H1 (cell line): Measurements from ENCODE around the gene DDX41. TPM values are rescaled to one million over a fixed set of nuclear protein-coding genes. Genes with fewer than 3 reads are reported as not detected.
A peak's percentile ranks its signal among the peaks of the same experiment; 100 is the strongest.

Experiments
- ASH2L ChIP-seq: fragments of 200-600, 300-600 bp; sonication (generic); IDR thresholded peaks from one replicate; pipeline ENCODE4 v1.7.1; 2017; ENCODE audit warnings: low read length
- BRCA1 ChIP-seq: IDR thresholded peaks from 2 replicates; pipeline ENCODE4 v1.6.1; 2012; ENCODE audit warnings: low read depth, low read length, improper control_type of control experiment
- CBX5 ChIP-seq: fragments of 300-800, 300-1000 bp; sonication (generic); IDR thresholded peaks from 2 replicates; pipeline ENCODE4 v1.7.1; 2016; ENCODE audit warnings: antibody characterized with exemption, low read length, low read depth
- CEBPB ChIP-seq: IDR thresholded peaks from 2 replicates; pipeline ENCODE4 v1.6.1; 2012; ENCODE audit warnings: low read depth, low read length
- CREB1 ChIP-seq: IDR thresholded peaks from 2 replicates; pipeline ENCODE4 v1.6.1; 2012; ENCODE audit warnings: inconsistent platforms
- CTBP2 ChIP-seq: IDR thresholded peaks from 2 replicates; pipeline ENCODE4 v1.7.0; 2011; ENCODE audit warnings: borderline replicate concordance, mild to moderate bottlenecking, moderate library complexity, mixed read lengths, low read length; ENCODE audit not compliant: insufficient read depth, insufficient read length
- FOSL1 ChIP-seq: IDR thresholded peaks from 2 replicates; pipeline ENCODE4 v1.6.1; 2011; ENCODE audit warnings: mild to moderate bottlenecking, low read depth, low read length, moderate library complexity; ENCODE audit not compliant: insufficient read depth
- GTF2F1 ChIP-seq: IDR thresholded peaks from 2 replicates; pipeline ENCODE4 v1.6.1; 2012; ENCODE audit warnings: low read depth, low read length, improper control_type of control experiment, borderline replicate concordance
- HDAC2 ChIP-seq, 2 experiments: fragments of 300-600 bp in 1 of 2; sonication (generic) in 1 of 2; IDR thresholded peaks; 2 replicates each; pipeline ENCODE4 v1.6.1; 2011 to 2012; ENCODE audit warnings: low read depth in 2 of 2, low read length in 2 of 2, mild to moderate bottlenecking in 2 of 2, moderate library complexity in 2 of 2, borderline replicate concordance in 1 of 2, inconsistent platforms in 1 of 2
- HDAC6 ChIP-seq: IDR thresholded peaks from one replicate; pipeline ENCODE4 v1.7.1; 2012; ENCODE audit warnings: low read depth, mild to moderate bottlenecking, inconsistent platforms, low read length, moderate library complexity
- JUND ChIP-seq: IDR thresholded peaks from 2 replicates; pipeline ENCODE4 v1.6.1; 2011; ENCODE audit warnings: mild to moderate bottlenecking, improper control_type of control experiment, low read length
- KDM4A ChIP-seq: IDR thresholded peaks from one replicate; pipeline ENCODE4 v1.7.1; 2012; ENCODE audit warnings: low read depth, mild to moderate bottlenecking, moderate library complexity, low read length, inconsistent platforms; ENCODE audit not compliant: severe bottlenecking
- KDM5A ChIP-seq: fragments of 200-600 bp; IDR thresholded peaks from 2 replicates; pipeline ENCODE4 v1.7.1; 2012; ENCODE audit warnings: mild to moderate bottlenecking, low read length, inconsistent platforms, mixed read lengths
- MAFK ChIP-seq: IDR thresholded peaks from 2 replicates; pipeline ENCODE4 v1.6.1; 2012; ENCODE audit warnings: low read depth, mild to moderate bottlenecking, improper control_type of control experiment, low read length
- NANOG ChIP-seq: IDR thresholded peaks from 2 replicates; pipeline ENCODE4 v1.6.1; 2011; ENCODE audit warnings: low read length, low read depth, mild to moderate bottlenecking, inconsistent platforms; ENCODE audit not compliant: insufficient read depth, poor library complexity, severe bottlenecking
- NRF1 ChIP-seq: IDR thresholded peaks from 2 replicates; pipeline ENCODE4 v1.6.1; 2011; ENCODE audit warnings: mild to moderate bottlenecking, low read depth, low read length, improper control_type of control experiment
- POLR2AphosphoS5 ChIP-seq: IDR thresholded peaks from 2 replicates; pipeline ENCODE4 v1.6.1; 2011; ENCODE audit warnings: low read depth, low read length
- RFX5 ChIP-seq: IDR thresholded peaks from 2 replicates; pipeline ENCODE4 v1.6.1; 2011; ENCODE audit warnings: low read depth, low read length, improper control_type of control experiment, borderline replicate concordance
- SAP30 ChIP-seq: fragments of 300-600 bp; sonication (generic); IDR thresholded peaks from 2 replicates; pipeline ENCODE4 v1.7.1; 2012; ENCODE audit warnings: low read length, moderate library complexity, mild to moderate bottlenecking, inconsistent platforms; ENCODE audit not compliant: insufficient read depth, insufficient replicate concordance
- SIN3A ChIP-seq, 2 experiments: IDR thresholded peaks in 1 of 2; conservative IDR thresholded peaks in 1 of 2; 2 replicates each; pipeline ENCODE4 v1.6.1; 2011 to 2012; ENCODE audit warnings: low read length in 2 of 2, improper control_type of control experiment in 1 of 2, low read depth in 1 of 2, mild to moderate bottlenecking in 1 of 2
- SIRT6 ChIP-seq: IDR thresholded peaks from one replicate; pipeline ENCODE4 v1.7.1; 2012; ENCODE audit warnings: low read length, inconsistent platforms
- SP4 ChIP-seq: IDR thresholded peaks from 2 replicates; pipeline ENCODE4 v1.6.1; 2012; ENCODE audit warnings: low read length, inconsistent platforms
- TAF1 ChIP-seq: IDR thresholded peaks from 2 replicates; pipeline ENCODE4 v1.6.1; 2011; ENCODE audit warnings: mild to moderate bottlenecking, low read depth, low read length
- TCF12 ChIP-seq: IDR thresholded peaks from 2 replicates; pipeline ENCODE4 v1.6.1; 2011; ENCODE audit warnings: low read depth, mild to moderate bottlenecking, low read length
- polyA plus RNA-seq, 7 experiments: library from polyadenylated mRNA; depleted of rRNA in 3 of 7; stranded (reverse) in 5 of 7; unstranded in 2 of 7; fragments of >200 nt in 5 of 7; fragments of 200-250 nt in 2 of 7; gene quantifications; 1 replicate in 5 of 7; 2 replicates in 1 of 7; 4 replicates in 1 of 7; pipeline versions ENCODE4 v1.2.1 to v1.2.3, GENCODE V29; 2011 to 2013; ENCODE audit warnings: missing spikeins in 2 of 7, mixed read lengths in 2 of 7
- total RNA-seq: library from RNA; stranded (reverse); fragmentation: NEBNext Ultra II Directional; extraction: Animal tissue kit (Norgen Biotek cat#: 25700); gene quantifications from 2 replicates; pipeline ENCODE4 v1.2.1, GENCODE V29; 2021

The DDX41 gene
- total and polyA plus RNA-seq, 2 of the 8 experiments (the other 6 are each of a cell fraction or from before 2014, with no cell fraction given), result 102 to 135 TPM

DNA sequence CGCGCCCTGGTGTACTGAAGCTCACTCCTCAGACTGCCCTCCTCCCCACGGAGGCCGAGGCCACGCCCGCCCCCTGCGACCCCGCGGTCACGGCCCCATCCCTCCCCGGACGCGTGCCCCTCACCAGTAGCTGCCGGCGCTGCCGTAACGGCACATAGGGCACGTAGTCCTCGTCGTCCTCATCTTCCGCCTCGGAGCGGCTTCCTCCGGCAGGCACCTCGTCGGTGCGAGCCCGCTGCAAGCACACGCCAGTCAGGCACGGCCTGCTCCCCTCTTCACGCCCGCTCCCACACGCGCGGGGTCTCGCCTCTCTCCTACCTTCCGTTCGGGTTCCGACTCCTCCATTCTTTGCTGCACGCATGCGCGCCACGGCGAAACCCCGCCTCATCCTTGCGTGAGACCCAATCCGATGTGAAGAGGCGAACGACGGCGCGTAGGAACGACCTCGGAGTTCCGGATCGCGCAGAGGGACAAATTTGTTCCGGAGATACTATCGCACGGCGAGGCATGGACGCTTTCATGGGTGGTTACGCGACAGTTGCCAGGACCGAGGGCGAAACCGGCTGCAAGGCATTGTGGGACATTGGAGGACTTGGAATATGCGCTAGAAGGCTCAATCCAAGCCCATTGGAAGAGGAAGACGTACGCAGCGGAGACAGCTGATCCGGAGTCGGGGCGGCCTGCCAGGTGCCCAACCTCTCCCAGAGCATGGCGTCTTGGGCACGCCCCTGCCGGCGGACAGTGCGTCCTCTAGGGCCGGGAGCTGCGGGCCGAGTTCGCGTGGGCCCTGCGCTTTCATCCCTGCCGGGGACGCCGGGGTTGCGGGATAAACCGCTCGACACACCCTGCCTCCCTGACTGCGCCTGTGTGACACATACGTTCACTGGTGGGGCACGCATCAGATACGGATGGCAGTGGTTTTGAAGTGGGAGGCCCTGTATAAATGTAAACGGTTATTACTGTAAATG, at the start of gene DDX41 (continued):
- TF ChIP-seq SAP30 (no peak), GTF2F1 (0 out of 2 replicates have a peak, but pooled peaks have one; percentile 43), SP4 (peak; percentile 56; the same call in 1 of the 2 replicates), SIN3A (conservative IDR thresholded peaks at IDR 0.05 in 1 of 2, IDR thresholded peaks at IDR 0.05 in 1 of 2; ENCODE audit: low read depth in 1 of 2, low read length in 2 of 2) (peak; percentile 95 to 99), HDAC6 (no peak), FOSL1 (no peak), SIRT6 (no peak), HDAC2 (IDR thresholded peaks at IDR 0.05; ENCODE audit: borderline replicate concordance in 1 of 2, low read depth in 2 of 2, low read length in 2 of 2) (peak in 1 of 2 experiments; percentile 87; a peak in 2 of 4 replicates), TAF1 (peak; percentile 84), RFX5 (peak; percentile 64; the same call in 1 of the 2 replicates), CTBP2 (no peak), POLR2AphosphoS5 (peak; percentile 62), BRCA1 (no peak), MAFK (no peak), NRF1 (peak; percentile 76), KDM4A (peak; percentile 94), ASH2L (peak; percentile 71), NANOG (no peak), CBX5 (no peak), KDM5A (0 out of 2 replicates have a peak, but pooled peaks have one; percentile 32), CREB1 (peak; percentile 81), TCF12 (no peak), CEBPB (peak; percentile 24; the same call in 1 of the 2 replicates), JUND (0 out of 2 replicates have a peak, but pooled peaks have one; percentile 30)
